C4-2B (cell line): ENCODE data around the gene PLEKHH3.

ENCODE experiments used
- H3K27ac ChIP-seq: fragments of 450-650 bp; 2 replicates; pipeline ENCODE4 v1.5.1; 2017
- ZFX ChIP-seq: fragments of 450-650 bp; IDR thresholded peaks from 2 replicates; pipeline ENCODE4 v1.6.1; 2017
- TF ChIP-seq, protein P1 (sequence below): fragments of 450-650 bp; conservative IDR thresholded peaks from 2 replicates; pipeline ENCODE4 v1.5.1; 2017; ENCODE audit warnings: mild to moderate bottlenecking

The PLEKHH3 gene

DNA sequence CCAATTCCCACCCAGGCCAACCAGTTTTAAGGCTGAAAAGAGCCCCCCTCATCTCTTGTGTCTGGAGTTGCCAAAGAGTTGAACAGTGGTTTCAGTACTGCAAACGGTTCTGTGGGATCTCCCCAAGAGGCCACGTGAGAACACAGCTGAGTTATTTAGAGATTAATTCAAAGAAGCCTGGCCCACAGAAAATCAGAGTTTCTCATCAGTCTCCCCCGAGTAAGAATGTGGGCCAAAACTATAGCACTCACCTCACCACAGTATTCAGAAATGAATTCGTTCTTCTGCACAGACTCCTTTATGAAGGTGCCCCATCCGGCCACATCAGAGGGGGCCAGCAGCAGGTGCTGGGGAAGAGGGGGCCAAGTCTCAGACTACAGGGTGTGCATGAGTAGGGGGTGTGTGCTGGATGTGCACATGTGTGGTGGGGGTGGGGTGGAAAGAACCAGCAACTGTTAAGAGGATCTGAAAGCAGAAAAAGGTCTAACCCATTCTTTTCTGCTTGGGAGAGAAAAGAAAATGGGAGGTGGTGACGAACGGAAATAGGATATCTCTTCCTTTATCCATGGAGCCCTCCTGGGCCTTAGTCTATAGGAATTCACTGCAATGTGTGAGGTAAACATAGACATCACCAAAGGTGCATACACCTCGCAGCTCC, 28.2 kb upstream of the PLEKHH3 start:
- no peak for TF ChIP-seq ZFX
- TF ChIP-seq, protein P1, sequence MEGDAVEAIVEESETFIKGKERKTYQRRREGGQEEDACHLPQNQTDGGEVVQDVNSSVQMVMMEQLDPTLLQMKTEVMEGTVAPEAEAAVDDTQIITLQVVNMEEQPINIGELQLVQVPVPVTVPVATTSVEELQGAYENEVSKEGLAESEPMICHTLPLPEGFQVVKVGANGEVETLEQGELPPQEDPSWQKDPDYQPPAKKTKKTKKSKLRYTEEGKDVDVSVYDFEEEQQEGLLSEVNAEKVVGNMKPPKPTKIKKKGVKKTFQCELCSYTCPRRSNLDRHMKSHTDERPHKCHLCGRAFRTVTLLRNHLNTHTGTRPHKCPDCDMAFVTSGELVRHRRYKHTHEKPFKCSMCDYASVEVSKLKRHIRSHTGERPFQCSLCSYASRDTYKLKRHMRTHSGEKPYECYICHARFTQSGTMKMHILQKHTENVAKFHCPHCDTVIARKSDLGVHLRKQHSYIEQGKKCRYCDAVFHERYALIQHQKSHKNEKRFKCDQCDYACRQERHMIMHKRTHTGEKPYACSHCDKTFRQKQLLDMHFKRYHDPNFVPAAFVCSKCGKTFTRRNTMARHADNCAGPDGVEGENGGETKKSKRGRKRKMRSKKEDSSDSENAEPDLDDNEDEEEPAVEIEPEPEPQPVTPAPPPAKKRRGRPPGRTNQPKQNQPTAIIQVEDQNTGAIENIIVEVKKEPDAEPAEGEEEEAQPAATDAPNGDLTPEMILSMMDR, result no peak
- no peak overlapping the region for H3K27ac ChIP-seq

DNA sequence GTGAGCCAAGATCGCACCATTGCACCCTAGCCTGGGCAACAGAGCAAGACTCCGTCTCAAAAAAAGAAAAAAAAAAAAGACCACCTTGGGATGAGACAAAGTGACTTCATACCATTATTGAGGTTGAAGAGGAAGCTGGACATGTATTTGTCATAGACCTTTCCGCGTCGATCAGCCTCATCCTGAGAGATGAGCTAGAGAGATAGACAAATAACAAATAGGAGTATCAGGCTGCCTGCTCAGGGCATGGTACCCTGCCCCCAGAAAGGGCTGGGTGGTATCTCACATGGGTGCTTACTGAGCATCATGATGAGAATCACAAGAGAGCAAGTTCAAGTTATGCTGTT, 27.7 kb upstream of the PLEKHH3 start:
- no peak for TF ChIP-seq ZFX
- TF ChIP-seq, protein P1, result no peak

DNA sequence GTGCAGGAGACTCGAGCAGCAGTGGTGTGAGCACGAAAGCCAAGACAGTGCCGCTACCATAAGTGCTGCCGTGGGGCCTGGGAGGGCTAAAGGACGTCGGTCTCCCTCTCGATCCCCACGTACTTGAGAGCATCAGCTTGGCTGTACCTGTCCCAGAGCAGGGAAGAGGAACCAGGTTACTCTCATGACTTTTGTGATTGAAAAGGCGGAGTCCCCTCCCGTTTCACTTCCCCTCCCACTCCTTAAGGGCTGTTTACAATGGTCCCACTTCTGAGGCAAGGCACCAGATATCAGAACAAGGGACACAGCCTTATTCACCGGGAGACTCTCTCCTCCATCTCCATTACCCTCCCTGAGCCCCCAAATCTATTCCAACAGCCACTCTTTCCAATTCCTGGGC, 25.7 kb upstream of the PLEKHH3 start:
- TF ChIP-seq, protein P1, result no peak
- no peak for TF ChIP-seq ZFX
- H3K27ac ChIP-seq, result no peak overlapping the region

More for the DNA sequence above, 27.7 kb upstream of the PLEKHH3 start:
- no peak overlapping the region for H3K27ac ChIP-seq

DNA sequence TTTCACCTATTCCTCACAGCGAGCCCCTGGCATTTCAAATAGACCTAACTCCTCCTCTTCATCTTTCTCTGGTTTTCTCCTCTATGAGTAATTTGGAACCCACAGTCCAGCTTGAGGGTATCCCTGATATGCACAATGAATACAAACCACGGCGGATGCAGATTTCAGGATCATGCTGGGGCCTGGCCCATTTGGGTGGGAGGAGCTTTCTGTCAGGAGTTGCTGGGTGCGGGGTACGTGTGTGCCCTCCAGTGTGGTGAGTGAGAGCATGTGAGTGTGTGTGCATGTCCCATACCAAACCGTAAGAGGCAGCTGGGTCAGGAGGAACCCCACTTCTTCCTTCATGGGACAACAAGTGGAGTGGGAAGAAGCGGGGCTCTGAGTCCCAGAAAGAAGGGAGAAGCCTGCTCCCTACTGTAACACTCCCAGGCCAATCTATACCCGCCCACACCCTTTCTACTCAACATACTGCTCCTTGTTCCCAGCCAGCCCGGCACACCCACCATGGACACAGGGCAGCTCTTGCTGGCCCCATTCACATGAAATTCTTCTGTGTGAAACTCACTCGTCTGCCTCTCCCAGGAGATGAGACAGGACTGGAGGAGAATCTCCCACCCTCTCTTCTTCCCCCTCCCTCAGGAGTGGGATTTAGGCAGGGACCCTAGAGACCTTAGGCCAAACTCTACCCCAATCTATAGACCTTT, 23.9 kb upstream of the PLEKHH3 start:
- TF ChIP-seq ZFX, result no peak
- TF ChIP-seq, protein P1, result no peak
- no peak overlapping the region for H3K27ac ChIP-seq

DNA sequence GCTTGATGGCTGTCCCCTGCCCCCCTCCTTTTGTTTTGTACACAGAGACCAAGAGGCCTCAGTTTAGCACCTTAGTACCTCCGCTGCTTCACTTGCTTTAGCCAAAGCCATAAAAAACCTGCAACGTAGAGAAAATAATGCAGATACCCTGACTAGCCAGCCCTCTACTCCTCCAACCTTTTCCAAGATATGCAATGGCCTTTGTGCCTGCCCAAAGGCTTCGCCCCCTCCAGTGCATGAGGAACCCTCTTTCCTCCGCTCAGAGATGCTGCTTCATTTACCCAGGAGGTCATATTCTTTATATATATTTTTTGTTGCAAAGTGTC, 22.6 kb upstream of the PLEKHH3 start:
- TF ChIP-seq, protein P1, result no peak
- TF ChIP-seq ZFX, result no peak
- no peak overlapping the region for H3K27ac ChIP-seq

DNA sequence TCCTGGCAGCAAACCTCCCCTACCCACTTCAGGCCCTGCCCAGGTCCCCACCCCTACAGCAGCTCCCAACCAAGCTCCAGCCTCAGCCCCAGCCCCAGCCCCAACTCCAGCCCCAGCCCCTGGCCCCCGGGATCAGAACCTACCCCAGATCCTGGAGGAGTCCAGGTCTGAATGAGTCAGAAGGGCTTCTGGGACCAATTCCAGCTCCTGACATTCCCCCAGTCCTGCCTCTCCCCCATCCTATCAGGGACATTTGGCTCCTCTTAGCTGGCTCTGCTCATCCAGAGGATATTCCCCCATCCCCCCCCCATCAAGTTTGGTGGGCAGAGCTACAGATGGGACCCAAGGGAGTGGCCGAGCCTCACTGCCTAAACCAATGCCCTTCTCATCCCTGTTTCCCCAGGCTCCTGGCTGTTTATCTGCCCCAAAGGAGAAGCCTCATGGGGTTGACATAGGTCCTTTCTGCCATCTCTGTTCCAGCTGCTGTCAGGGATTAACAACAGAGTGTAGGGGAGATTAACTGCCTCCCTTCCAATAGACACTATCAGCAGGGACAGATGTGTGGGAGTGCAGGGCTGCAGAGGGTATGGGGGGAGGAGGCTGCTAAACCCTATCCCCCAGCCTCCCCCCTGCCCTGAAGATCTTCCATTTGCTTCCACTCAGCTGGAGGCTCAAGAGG, 22.1 kb upstream of the PLEKHH3 start:
- H3K27ac ChIP-seq, result no peak overlapping the region
- TF ChIP-seq, protein P1, result no peak
- no peak for TF ChIP-seq ZFX

DNA sequence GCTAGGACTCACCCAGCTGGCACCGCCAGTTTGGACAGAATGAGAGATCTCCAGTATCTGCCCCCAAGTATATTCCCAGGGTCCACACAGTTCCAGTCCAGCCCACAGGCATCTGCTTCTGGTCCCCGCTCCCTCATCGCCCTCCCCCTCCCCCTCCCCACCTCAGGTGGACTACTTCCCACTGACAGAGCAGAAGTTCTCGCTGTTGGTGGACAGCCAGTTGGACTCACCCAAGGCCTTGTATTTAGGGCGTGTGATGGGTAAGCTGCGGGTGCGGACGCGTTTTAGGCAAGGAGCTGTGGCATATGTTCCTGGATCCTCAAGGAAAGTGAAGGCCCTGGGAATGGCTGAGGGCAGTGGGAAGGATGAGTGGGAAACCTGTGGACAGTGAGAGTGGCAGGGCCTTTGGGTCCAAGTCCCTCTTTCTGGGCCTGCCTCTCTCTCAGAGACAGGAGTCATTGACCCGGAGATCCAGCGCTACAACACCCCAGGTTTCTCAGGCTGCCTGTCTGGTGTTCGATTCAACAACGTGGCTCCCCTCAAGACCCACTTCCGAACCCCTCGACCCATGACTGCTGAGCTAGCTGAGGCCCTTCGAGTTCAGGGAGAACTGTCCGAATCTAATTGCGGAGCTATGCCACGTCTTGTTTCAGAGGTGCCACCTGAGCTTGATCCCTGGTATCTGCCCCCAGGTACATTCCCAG, 20.5 kb upstream of the PLEKHH3 start:
- no peak overlapping the region for H3K27ac ChIP-seq
- TF ChIP-seq, protein P1, result no peak
- no peak for TF ChIP-seq ZFX
